NCI-H1930 (cell line): ENCODE results near the gene PATJ.
A peak's percentile ranks its signal among the peaks of the same experiment; 100 is the strongest.

Source experiments
- DNase-seq, 2 experiments: peaks; one replicate each; lab custom pipeline; 2025; lab: John Stamatoyannopoulos, UW

PATJ gene

GRCh38 chr1:62052946-62053345 is 310.7 kb downstream of the PATJ start:
- DNase-seq = no peak

GRCh38 chr1:62054188-62054587 is 311.9 kb downstream of the PATJ start:
- DNase-seq = no peak

- DNase-seq = no peak
These were observed 314.9 kb downstream of the PATJ start for GRCh38 chr1:62057230-62057629.

GRCh38 chr1:62057641-62058290 is 315.5 kb downstream of the PATJ start:
- no peak for DNase-seq

- DNase-seq = no peak
These were observed 316.7 kb downstream of the PATJ start for GRCh38 chr1:62058956-62059355.

GRCh38 chr1:62062087-62062486 is 319.8 kb downstream of the PATJ start:
- DNase-seq = no peak

GRCh38 chr1:62064829-62065407 is 322.6 kb downstream of the PATJ start:
- no peak for DNase-seq

- DNase-seq = no peak
These were observed 324.4 kb downstream of the PATJ start for GRCh38 chr1:62066713-62067112.

- DNase-seq = no peak
These were observed 326.1 kb downstream of the PATJ start for GRCh38 chr1:62068416-62068843.

- DNase-seq = no peak
These were observed 326.7 kb downstream of the PATJ start for GRCh38 chr1:62068978-62069377.

GRCh38 chr1:62070384-62071011 is 328.2 kb downstream of the PATJ start:
- DNase-seq = no peak

- DNase-seq = no peak
These were observed 329.4 kb downstream of the PATJ start for GRCh38 chr1:62071695-62072094.

- no peak for DNase-seq
These were observed 334.0 kb downstream of the PATJ start for GRCh38 chr1:62076286-62076685.

GRCh38 chr1:62077821-62078220 is 335.5 kb downstream of the PATJ start:
- DNase-seq = no peak

GRCh38 chr1:62082456-62083363 is 340.4 kb downstream of the PATJ start:
- DNase-seq = peak in 1 of 2 experiments; percentile 28

GRCh38 chr1:62084310-62084890 is 342.1 kb downstream of the PATJ start:
- DNase-seq = no peak

GRCh38 chr1:62088439-62088838 is 346.2 kb downstream of the PATJ start:
- DNase-seq = no peak

- no peak for DNase-seq
These were observed 347.3 kb downstream of the PATJ start for GRCh38 chr1:62089570-62089969.

- DNase-seq = no peak
These were observed 347.7 kb downstream of the PATJ start for GRCh38 chr1:62090016-62090415.

GRCh38 chr1:62092110-62092509 is 349.8 kb downstream of the PATJ start:
- no peak for DNase-seq

GRCh38 chr1:62093261-62093660 is 351.0 kb downstream of the PATJ start:
- DNase-seq = no peak

GRCh38 chr1:62097464-62097863 is 355.2 kb downstream of the PATJ start:
- DNase-seq = no peak
